Adipocyte (in vitro differentiated cells): ENCODE data around the gene TMEM42.
"Not testable (repeated sequence)": the region's sequence is repeated elsewhere in the genome, so short reads cannot be mapped to it uniquely, and the experiment has no call there.

ENCODE experiments used
- DNase-seq: peaks from one replicate; pipeline ENCODE4 v3.0.0-alpha.2; 2015; ENCODE audit warnings: low read depth
- H3K27me3 ChIP-seq: replicated peaks from 2 replicates; pipeline ENCODE4 v1.7.0; 2013; ENCODE audit warnings: mild to moderate bottlenecking, low read length, moderate library complexity; ENCODE audit not compliant: control insufficient read depth, insufficient read depth
- H3K36me3 ChIP-seq: 2 replicates; pipeline ENCODE4 v1.7.0; 2013; ENCODE audit warnings: low read length, mild to moderate bottlenecking, moderate library complexity; ENCODE audit not compliant: control insufficient read depth, insufficient read depth, severe bottlenecking
- H3K4me1 ChIP-seq: 2 replicates; pipeline ENCODE4 v1.7.0; 2013; ENCODE audit warnings: mild to moderate bottlenecking, low read length, moderate library complexity; ENCODE audit not compliant: control insufficient read depth, insufficient read depth
- H3K4me3 ChIP-seq: 2 replicates; pipeline ENCODE4 v1.7.0; 2013; ENCODE audit warnings: mild to moderate bottlenecking, low read length, moderate library complexity
- H3K9ac ChIP-seq: 2 replicates; pipeline ENCODE4 v1.7.0; 2013; ENCODE audit warnings: mild to moderate bottlenecking, low read length, moderate library complexity
- H3K9me3 ChIP-seq: 2 replicates; pipeline ENCODE4 v1.7.0; 2013; ENCODE audit warnings: mild to moderate bottlenecking, low read length, moderate library complexity; ENCODE audit not compliant: control insufficient read depth

Gene TMEM42

GRCh38 chr3:44842376-44842775 is 19.3 kb upstream of the TMEM42 start:
- no peaks in the 10 kb centered on the region for H3K36me3 ChIP-seq
- H3K9ac ChIP-seq = no peak overlapping the region
- H3K27me3 ChIP-seq = no peaks in the 10 kb centered on the region
- H3K4me1 ChIP-seq = peaks cover 8% of the 10 kb centered on the region
- DNase-seq = no peak
- no peak overlapping the region for H3K4me3 ChIP-seq
- no peaks in the 10 kb centered on the region for H3K9me3 ChIP-seq

DNA sequence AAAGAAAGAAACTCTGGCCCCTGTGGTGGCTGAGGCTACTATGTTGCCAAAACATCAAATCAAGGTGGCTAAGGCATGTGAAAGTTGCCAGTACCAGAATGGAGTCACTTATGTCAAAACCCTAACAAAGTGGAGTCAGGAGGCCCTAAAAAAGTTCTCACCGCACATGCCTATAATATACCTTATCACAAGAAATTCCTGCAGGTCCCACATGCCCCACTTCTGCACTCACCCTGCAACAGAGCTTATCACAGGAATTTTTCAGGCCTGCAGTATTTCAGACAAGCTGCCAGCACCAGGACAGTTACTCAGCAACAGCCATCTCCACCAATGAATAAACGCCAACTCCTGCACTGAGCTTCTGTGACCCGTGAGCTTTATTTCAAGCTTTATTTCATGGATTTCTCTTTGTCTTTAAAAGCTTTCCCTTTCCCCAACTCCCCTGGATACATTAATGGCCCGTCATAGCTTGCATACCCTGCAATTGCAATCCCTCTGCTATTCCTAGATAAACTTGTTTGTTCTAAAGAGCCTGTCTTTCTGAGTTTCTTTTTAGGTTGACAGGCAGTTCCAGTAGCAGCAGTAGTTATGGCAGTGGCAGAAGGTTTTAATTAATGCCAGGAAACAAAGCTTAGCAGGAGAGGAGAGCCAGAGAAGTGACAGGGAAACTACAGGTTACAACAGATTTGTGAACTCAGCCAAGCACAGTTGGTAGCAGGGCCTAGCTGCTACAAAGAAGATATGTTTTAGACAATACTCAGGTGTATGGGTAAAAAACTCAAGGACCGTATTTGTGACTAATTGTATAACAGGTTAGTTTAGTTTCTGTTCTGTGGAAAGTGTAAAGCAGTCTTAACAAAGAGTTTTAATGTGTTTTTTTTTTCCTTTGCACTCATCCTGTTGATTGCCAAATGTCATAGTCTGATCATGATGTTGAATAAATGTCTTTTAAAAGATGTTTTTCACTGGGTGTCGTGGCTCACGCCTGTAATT is 15.9 kb upstream of the TMEM42 start:
- DNase-seq = peak; percentile 66
- Histone ChIP-seq H3K4me1 (peaks cover 8% of the 10 kb centered on the region), H3K27me3 (no peaks in the 10 kb centered on the region), H3K9me3 (no peaks in the 10 kb centered on the region), H3K9ac (no peak overlapping the region), H3K36me3 (no peaks in the 10 kb centered on the region), H3K4me3 (no peak overlapping the region)

DNA sequence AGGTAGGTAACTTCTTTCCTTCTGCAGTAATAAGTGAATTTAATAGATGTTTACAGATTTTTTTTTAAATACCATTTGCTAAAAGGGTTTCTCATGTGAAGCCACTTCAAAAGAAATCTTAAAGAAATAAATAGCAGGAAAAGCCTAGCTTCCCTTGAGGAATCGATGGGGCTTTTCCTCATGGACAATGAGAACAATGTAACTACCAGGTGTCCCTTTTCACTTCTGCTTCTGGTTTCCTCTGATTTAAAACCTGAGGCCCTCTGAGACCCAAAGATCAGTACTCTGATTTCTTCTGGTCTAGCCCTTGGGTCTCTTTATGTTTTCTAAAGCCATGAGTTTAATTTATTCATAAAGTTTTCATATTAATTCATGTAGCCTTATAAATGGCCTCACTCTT is 13.1 kb upstream of the TMEM42 start:
- Histone ChIP-seq H3K36me3 (no peaks in the 10 kb centered on the region), H3K4me1 (peaks cover 8% of the 10 kb centered on the region)

GRCh38 chr3:44856663-44857062 is 5.0 kb upstream of the TMEM42 start:
- not testable (repeated sequence) for H3K9me3 ChIP-seq, DNase-seq, H3K27me3 ChIP-seq, H3K9ac ChIP-seq, H3K4me3 ChIP-seq, H3K4me1 ChIP-seq, H3K36me3 ChIP-seq

More for the DNA sequence above, 13.1 kb upstream of the TMEM42 start:
- Histone ChIP-seq H3K9me3 (no peaks in the 10 kb centered on the region), H3K27me3 (no peaks in the 10 kb centered on the region), H3K9ac (no peak overlapping the region), H3K4me3 (no peak overlapping the region)
- no peak for DNase-seq

DNA sequence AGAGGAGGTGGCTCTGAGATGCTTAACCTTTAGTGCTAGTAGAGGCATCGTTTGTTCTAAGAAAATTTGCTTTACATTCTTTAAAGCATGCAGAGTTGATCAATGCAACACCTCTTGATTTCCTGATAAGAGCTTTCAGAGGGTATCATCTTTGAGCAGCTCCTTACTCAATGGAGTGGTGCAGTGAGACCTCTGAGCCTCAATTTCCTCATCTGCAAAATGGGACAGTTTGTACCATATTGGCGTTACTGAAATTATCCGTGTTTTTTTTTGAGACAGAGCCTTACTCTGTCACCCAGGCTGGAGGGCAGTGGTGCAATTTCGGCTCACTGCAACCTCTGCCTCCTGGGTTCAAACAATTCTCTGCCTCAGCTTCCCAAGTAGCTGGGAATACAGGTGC is 1.6 kb upstream of the TMEM42 start:
- no peak for DNase-seq
- H3K9ac ChIP-seq = no peak overlapping the region
- no peaks in the 10 kb centered on the region for H3K27me3 ChIP-seq
- no peak overlapping the region for H3K4me3 ChIP-seq
- no peaks in the 10 kb centered on the region for H3K9me3 ChIP-seq
- peaks cover 7% of the 10 kb centered on the region for H3K4me1 ChIP-seq
- no peaks in the 10 kb centered on the region for H3K36me3 ChIP-seq

GRCh38 chr3:44862226-44862637 is 520 bp downstream of the TMEM42 start:
- no peaks in the 10 kb centered on the region for H3K27me3 ChIP-seq
- H3K4me3 ChIP-seq = peak overlapping the region; percentile 84
- no peak for DNase-seq
- H3K9ac ChIP-seq = peak overlapping the region; percentile 84
- H3K9me3 ChIP-seq = no peaks in the 10 kb centered on the region
- H3K4me1 ChIP-seq = peaks cover 7% of the 10 kb centered on the region
- no peaks in the 10 kb centered on the region for H3K36me3 ChIP-seq

DNA sequence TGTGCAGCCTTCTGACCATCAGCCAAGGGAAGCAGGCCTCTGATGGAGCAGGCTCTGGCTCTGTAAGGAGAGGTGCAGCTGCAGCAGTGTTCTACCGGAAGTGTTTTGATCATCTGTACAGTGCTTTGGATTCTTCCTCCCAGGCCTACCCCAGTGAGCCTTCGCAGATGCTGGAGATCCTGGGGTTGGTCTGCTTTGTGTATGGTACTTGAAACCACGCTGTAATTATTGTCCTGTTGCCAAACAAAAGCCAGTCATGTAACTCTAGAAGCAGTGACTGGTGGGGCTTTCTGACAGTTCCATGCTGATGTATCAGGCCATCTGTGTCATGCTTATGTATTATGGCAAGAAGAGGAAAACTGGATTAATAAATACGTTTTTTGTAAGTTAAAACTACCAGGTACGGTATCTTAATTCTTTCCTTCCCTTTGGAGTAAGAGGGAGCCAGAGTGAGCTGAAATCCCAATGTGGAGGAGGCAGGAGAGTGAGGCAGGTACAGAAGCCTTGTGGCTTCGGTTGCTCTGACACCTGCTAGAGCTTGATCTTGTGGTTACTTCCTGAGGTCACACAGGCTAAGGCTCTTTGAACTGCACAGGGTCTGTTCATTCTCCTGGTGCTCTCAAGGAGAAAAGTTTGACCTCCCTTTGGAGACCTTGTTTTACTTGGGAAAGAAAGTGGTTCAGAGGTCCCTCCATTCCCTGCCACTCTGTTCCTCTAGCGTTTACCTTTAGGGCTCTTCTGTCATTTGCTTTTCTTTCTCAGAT is 3.7 kb downstream of the TMEM42 start:
- Histone ChIP-seq H3K4me3 (no peak overlapping the region), H3K9ac (no peak overlapping the region), H3K27me3 (no peaks in the 10 kb centered on the region), H3K36me3 (no peaks in the 10 kb centered on the region), H3K9me3 (no peaks in the 10 kb centered on the region), H3K4me1 (peaks cover 7% of the 10 kb centered on the region)
- peak; percentile 14 for DNase-seq

DNA sequence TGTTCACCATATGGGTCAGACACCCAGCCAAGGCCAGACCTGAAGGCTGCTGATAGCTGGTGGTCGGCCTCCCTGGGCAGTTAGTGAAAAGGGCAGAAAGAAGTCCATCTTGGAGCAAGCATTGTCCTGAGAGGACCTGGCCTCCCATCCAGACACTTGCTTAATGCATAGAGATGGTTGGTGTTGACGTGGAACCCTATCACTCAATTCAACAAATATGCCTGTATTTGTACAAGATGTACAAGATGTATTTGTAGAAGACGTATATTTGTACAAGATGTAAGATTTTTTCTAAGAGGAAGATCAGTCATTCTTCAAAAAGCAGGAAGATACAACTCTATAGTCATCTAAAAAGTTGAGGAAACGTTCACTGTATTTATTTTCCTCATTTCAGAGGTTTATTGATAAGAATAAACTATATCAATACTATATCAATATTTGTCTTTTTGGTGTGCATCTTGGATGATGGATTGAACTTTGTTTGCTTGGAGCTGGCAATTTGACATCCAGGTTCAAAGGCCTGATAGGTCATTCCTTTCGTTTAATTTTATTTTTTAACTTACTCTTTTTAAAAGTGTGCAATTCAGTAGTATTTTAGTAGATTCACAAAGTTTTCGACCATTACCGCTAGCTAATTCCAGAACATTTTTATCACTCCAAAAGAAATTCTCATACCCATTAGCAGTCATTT is 5.9 kb downstream of the TMEM42 start:
- no peaks in the 10 kb centered on the region for H3K27me3 ChIP-seq
- DNase-seq = no peak
- no peak overlapping the region for H3K9ac ChIP-seq
- H3K4me1 ChIP-seq = peaks cover 4% of the 10 kb centered on the region
- H3K36me3 ChIP-seq = no peaks in the 10 kb centered on the region
- no peaks in the 10 kb centered on the region for H3K9me3 ChIP-seq
- no peak overlapping the region for H3K4me3 ChIP-seq

GRCh38 chr3:44870375-44871061 is 8.8 kb downstream of the TMEM42 start:
- Histone ChIP-seq H3K9me3 (no peaks in the 10 kb centered on the region), H3K9ac (no peak overlapping the region), H3K4me3 (no peak overlapping the region), H3K27me3 (no peaks in the 10 kb centered on the region), H3K36me3 (no peaks in the 10 kb centered on the region), H3K4me1 (no peaks in the 10 kb centered on the region)
- no peak for DNase-seq

GRCh38 chr3:44874308-44874707 is 12.6 kb downstream of the TMEM42 start, which contains the start of gene TGM4:
TSS of gene TGM4 (plus strand) at chr3:44874608. CDS start at chr3:44874679, 71 bp downstream.
- Histone ChIP-seq H3K9me3 (no peaks in the 10 kb centered on the region), H3K36me3 (no peaks in the 10 kb centered on the region), H3K27me3 (no peaks in the 10 kb centered on the region), H3K9ac (no peak within 1 kb of the TSS), H3K4me1 (no peaks in the 10 kb centered on the region), H3K4me3 (no peak within 1 kb of the TSS)
- no peak for DNase-seq
